ENCODE data around the gene DMAC2L.
"Not testable (repeated sequence)": the region's sequence is repeated elsewhere in the genome, so short reads cannot be mapped to it uniquely, and the experiment has no call there.

The DMAC2L gene

DNA sequence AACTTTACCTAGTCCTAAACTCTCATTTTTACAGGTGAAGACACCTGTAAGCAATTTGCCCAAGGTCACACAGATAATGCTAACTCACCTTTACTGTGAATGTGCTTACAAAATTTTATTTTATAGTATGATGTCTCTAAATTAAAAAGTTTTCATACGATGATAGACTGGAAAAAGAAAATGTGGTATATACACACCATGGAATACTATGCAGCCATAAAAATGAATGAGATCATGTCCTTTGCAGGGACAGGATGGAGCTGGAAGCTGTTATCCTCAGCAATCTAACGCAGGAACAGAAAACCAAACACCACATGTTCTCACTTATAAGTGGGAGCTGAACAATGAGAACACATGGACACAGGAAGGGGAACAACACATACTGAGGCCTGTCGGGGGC is 44.2 kb downstream of the DMAC2L start:
- not testable (repeated sequence) for DNase-seq (ENCODE audit: low read depth)

DNA sequence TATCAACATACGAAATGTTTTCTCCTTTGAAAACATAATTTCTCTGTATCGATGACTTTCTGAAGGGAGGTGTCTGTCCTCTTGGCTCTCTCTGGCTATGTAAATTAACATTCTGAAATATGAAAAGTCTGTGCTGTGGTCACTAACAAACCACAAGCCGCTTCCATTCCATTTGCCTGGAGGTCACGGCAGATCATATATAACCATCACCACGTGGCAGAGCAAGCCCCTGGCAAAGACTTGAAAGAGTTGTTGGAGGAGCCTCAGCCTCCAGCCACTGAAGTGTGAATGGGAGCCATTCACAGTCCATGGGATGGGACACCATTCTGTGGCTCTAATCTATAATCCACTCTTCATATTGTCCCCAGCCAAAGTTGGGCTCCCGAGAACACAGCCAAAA is 45.0 kb downstream of the DMAC2L start:
- no peak for DNase-seq (ENCODE audit: low read depth)

DNA sequence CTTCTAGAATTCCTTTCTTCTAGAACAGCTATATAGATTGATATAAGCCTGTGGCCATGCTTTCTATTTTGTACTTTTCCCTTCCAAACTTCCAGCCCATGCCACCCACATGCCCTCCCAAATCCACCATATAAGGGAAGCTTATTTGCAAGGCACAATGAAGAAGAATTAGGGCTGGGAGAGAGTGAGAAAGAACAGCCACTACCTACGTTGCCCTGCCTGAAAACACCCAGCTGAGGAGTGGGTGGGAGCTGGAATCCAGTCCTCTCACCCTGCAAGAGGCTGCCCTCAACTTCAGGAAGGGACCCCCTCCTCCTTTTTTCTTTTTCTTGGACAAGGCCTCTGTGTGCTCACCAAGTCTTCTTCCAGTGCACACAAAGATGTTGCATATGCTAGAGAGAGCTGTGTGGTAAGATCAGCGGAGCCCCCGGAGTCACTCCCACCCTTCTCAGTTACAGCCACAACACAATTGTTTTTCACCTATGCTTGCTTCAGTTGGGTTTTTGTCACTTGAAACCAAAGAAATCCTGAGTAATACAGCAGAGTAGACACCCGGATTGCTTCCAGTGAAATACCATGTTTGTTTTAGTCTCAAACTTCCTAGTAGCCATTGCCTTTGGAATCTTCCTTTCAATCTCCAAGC is 45.8 kb downstream of the DMAC2L start:
- no peak for DNase-seq (ENCODE audit: low read depth)

DNA sequence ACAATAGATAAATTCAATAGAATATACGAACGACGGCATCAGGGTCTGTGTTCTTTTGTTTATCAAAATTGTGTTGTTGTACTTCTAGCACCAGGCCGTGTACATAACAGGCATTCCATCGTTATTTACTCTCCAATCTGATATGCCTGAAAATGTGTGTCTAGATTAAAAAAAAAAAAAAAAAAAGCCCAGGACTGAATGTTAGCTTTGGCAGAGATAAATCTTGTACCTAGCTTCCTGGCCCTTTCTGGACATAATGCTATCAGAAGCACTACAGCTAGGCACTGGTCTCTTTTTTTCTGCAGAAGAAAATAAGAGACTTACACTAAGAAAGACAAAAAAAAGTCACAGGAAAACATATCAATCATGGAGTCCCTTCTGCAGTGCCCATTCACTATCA is 47.5 kb downstream of the DMAC2L start:
- no peak for DNase-seq (ENCODE audit: low read depth)

DNA sequence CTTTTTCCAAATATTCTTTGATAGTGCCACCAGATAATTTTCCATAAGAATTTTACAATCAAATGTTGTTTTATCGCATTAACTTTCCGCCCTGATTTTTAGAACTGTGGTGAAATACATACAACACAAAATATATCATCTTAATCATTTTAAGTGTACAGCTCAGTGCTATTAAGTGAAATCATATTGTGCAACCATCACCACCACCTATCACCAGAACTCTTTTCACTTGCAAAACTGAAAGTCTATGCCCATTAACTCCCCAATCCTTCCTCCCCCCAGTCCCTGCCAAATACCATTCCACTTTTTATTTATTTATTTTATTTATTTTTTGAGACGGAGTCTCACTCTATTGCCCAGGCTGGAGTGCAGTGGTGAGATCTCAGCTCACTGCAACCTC is 48.0 kb downstream of the DMAC2L start:
- DNase-seq (ENCODE audit: low read depth), result no peak

DNA sequence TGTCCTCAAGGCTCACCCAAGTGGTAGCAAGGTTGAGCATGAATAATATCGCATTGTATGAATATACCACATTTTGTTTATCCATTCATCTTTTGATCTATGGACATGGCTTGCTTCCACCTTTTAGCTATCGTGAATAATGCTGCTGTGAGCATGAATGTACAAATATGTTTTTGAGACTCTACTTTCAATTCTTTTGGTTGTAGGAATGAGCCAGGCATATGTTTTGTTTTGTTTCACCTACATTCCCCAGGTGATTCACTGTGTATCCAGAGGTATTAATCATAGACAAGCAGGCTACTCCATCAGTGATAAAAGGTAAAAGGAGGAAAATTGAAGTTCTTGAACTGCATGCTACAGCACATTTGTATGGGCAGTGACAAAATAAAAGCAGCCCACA is 48.7 kb downstream of the DMAC2L start:
- no peak for DNase-seq (ENCODE audit: low read depth)

DNA sequence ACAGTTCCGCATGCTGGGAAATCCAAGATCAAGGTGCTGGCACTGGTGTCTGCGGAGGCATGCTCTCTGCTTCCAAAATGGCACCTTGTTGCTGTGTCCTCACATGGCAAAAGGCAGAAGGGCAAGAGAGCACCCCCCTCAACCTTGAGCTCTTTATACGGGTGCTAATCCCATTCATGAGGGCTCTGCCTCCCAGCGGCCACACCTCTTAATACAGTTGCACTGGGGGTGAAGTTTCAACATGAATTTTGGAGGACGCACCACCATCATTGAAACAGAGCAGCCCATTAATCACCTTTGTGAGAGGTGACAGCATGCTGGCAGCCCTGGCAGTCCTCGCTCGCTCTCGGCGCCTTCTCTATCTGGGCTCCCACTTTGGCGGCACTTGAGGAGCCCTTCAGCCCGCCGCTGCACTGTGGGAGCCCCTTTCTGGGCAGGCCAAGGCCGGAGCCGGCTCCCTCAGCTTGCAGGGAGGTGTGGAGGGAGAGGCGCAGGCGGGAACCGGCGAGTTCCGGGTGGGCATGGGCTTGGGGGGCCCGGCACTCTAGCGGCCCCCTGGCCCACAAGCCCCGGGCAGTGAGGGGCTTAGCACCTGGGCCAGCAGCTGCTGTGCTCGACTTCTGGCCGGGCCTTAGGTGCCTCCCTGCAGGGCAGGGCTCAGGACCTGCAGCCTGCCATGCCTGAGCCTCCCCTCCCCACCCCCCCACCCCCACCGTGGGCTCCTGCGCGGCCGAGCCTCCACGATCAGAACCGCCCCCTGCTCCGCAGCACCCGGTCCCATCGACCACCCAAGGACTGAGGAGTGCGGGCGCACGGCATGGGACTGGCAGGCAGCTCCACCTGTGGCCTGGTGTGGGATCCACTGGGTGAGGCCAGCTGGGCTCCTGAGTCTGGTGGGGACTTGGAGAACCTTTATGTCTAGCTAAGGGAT is 49.6 kb downstream of the DMAC2L start:
- DNase-seq (ENCODE audit: low read depth), result not testable (repeated sequence)

DNA sequence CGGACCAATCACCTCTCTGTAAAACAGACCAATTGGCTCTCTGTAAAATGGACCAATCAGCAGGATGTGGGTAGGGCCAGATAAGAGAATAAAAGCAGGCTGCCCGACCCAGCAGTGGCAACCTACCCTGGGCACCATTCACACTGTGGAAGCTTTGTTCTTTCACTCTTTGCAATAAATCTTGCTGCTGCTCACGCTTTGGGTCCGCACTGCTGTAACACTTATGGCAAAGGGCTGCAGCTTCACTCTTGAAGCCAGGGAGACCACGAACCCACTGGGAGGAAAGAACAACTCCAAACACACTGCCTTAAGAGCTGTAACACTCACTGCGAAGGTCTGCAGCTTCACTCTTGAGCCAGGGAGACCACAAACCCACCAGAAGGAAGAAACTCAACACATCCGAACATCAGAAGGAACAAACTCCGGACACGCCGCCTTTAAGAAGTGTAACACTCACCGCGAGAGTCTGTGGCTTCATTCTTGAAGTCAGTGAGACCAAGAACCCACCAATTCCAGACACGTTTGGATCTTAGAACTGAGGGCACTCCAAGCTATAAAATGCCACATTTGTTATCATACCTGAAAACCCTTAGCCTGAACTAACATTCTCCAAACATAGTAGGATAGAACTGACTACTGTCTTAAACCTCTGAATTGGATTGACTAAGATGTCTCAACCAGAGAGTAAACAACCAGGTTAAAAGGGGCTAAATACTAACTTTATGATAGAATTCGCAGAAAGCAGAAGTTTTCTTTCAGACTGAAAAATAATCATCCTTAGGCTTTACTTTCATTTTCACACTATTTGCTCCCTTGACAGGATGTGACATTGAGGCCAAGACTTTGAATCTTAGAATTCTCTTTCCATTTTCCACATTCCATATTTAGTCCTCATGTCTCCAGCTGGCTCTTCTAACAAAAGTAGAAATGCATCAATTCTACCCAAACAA is 50.9 kb downstream of the DMAC2L start:
- DNase-seq (ENCODE audit: low read depth), result no peak

DNA sequence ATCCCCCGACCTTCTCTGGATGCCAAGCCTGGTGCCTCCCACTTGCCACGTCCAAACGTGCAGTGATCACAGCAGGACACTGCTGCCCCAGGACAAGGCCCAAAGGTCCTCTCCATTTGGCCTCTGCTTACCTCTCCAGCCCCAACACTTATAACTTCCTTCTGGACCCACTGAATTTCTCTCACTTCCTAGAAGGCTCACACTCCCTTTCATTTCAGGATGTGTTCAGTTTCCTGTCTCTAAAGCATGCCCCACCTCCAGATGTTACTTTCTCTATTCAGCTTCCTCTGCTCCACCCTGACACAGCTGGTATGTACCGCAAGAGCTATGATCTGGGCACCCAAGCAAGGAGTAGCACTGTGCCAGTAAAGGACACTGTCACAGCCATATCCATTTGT is 51.6 kb downstream of the DMAC2L start:
- peak; percentile 24 for DNase-seq (ENCODE audit: low read depth)

DNA sequence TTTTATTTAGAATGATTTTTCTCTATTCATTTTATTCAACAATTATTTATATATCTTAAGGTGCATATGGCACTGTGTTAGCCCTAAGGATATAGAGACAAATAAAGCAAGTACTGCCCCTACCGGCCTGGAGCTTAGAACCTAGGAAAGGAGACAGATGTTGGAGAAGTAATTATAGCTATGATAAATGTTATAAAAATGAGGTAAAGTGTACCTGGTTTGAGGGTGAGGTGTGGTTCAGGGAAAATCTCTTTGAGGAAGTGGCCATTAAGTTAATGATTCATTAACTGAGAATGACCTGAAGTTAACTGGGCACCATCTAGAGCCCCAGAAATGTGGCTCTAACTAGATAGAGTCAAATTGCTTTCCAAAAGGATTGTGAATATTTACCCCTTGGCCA is 52.7 kb downstream of the DMAC2L start:
- no peak for DNase-seq (ENCODE audit: low read depth)

DNA sequence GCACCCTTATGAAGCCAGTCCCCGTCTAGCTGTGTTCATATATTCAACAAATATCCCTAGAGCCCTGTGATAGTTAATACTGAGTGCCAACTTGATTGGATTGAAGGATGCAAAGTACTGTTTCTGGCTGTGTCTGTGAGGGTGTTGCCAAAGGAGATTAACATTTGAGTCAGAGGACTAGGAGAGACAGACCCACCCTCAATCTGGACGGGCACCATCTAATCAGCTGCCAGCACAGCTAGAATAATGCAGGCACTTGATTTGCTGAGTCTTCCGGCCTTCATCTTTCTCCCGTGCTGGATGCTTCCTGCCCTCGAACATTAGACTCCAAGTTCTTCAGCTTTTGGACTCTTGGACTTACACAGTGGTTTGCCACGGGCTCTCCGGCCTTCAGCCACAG is 53.4 kb downstream of the DMAC2L start:
- not testable (repeated sequence) for DNase-seq (ENCODE audit: low read depth)

DNA sequence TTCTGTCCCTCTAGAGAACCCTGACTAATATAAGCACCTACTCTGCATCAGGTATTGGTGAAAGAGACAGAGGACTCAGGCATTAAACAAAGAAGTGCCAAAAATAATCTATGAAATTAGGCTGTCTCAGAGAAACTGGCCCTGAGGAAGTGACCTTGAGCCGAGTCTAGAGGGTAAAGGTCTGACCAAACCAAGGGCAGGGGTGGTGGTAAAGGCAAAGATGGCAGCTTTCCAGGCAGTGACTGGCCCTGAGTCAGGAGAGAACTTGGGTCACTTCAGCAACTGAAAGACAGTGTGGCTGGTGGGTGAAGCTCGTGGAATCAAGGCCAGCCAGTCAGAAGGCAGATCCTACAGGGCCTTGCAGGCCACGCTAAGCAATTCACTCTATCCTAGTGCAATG is 54.0 kb downstream of the DMAC2L start:
- DNase-seq (ENCODE audit: low read depth), result no peak

DNA sequence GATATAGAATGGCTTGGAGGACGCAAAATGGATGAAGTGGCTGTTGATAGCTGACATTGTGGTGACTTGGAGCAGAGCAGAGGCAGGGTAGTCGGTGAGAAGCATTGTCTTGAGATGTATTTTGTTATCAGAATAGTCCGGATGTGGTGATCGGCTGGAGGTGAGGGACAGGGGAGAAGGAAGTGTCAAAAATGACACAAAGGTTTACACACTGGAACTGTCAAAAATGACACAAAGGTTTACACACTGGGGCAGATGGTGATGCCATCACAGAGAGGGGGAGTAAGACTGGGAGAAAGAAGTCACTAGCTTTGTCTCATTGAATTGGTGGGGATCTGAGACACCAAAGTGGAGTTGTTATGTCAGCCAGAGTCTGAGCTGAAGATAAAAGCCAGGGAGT is 54.5 kb downstream of the DMAC2L start:
- DNase-seq (ENCODE audit: low read depth), result no peak

DNA sequence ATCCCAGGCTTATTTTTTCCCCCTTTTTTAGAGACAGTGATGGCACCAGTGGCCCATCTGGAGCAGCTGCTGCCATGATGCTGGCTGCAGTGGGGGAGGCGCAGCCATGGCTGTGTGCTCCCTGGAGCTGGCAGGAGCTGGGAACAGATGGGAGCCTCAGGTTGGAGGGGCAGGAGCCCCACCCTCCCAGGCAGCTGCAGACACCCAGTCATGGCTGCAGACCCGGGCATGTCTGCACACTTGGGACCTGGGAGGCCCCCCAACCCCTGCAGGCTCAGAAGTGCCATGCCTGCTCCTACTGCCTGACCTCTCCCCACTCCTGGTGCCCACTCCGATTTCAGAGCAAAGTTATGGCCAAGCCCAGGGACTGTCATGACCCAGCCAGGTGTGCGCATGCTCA is 59.4 kb downstream of the DMAC2L start:
- DNase-seq (ENCODE audit: low read depth), result no peak

DNA sequence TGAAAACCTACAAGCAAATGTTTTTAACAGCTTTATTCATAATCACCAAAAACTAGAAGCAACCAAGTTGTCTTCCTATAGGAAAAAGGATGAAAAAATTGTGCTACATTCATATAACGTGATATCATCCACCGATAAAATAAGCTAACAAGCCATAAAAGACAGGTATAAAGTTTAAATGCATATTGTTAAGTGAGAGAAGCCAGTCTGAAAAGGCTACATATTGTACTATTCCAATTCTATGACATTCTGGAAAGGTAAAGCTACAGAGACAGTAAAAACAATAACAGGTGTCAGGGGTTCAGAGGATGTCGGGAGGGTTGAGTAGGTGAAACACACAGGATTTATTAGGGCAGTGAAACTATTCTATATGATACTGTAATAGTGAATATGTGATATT is 61.8 kb downstream of the DMAC2L start:
- DNase-seq (ENCODE audit: low read depth), result no peak

DNA sequence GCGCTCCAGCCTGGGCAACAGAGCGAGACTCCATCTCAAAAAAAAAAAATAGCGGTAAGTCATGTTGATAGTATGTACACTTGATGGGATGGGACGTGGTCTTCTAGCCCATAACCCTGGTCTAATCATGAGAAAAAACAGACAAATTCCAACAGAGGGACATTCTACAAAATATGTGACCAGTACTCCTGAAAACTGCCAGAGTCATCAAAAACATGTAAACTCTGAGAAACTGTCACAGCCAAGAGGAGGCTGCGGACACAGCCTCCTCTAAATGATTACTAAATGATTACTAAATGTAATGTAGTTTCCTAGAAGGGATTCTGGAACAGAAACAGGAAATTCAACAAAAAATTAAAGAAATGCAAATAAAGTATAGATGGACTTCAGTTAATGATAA is 63.6 kb downstream of the DMAC2L start:
- no peak for DNase-seq (ENCODE audit: low read depth)
